ENCODE measurements around the gene IRAK2.
A peak's percentile ranks its signal among the peaks of the same experiment; 100 is the strongest.

IRAK2 gene

DNA sequence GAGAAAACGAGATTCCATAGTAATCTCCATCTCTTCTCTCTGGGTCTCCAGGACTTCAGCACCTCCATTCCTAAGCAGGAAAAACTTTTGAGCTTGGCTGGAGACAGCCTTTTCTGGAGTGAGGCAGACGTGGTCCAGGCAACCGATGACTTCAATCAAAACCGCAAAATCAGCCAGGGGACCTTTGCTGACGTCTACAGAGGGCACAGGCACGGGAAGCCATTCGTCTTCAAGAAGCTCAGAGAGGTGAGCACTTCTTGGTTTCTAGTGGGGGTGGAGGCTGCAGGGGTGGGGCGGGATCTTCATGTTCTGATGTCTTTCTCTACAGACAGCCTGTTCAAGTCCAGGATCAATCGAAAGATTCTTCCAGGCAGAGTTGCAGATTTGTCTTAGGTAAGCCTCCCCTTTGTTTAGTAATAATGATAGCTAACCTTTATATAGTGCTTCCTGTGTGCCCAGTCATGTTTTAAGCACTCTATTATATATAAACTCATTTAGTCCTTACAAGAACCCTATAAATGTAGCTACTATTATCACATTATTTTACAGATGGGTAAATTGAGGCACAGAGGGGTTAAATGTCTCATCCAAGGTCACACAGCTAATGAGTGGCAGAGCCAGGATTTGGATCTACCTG, 48.6 kb downstream of the IRAK2 start:
- DNase-seq (ENCODE audit: low read depth), result no peak
- TF ChIP-seq, protein P1, sequence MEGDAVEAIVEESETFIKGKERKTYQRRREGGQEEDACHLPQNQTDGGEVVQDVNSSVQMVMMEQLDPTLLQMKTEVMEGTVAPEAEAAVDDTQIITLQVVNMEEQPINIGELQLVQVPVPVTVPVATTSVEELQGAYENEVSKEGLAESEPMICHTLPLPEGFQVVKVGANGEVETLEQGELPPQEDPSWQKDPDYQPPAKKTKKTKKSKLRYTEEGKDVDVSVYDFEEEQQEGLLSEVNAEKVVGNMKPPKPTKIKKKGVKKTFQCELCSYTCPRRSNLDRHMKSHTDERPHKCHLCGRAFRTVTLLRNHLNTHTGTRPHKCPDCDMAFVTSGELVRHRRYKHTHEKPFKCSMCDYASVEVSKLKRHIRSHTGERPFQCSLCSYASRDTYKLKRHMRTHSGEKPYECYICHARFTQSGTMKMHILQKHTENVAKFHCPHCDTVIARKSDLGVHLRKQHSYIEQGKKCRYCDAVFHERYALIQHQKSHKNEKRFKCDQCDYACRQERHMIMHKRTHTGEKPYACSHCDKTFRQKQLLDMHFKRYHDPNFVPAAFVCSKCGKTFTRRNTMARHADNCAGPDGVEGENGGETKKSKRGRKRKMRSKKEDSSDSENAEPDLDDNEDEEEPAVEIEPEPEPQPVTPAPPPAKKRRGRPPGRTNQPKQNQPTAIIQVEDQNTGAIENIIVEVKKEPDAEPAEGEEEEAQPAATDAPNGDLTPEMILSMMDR (conservative IDR thresholded peaks at IDR 0.05; ENCODE audit: low read depth, low read length), result no peak
- H3K4me3 ChIP-seq (ENCODE audit: low read depth, low read length), result no peak overlapping the region

DNA sequence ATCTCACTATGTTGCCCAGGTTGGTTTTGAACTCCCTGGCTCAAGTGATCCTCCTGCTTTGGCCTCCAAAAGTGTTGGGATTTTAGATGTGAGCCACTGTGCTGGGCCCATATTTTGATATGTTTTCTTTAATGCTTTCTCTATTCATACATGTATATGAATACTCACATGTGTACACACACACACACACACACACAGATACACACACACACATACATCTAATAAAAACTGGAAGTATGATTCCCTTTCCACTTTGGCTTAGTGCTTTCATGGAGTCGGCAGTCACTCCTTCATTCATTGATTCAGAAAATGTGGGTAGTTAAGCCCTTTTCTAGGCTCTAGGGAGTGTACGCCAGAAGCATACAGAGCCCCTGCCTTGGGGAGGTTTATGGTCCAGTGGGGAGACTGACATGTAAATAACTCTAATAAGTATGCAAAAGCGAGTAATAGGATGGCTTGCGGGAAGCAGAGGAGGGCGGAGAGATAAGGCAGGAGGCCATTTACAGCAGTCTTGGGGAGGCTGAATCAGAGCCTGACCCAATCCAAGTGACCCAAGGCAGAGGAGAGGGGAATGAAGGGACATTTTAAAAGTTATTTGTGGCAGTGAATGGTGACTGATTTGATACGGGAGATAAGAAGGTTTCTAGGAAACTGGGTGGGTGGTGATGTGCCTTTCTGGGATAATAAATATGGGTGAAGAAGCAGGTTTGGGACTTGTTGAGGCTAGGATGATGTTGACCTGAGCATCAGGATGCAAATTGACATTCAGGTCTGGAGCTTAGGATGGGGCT, 51.1 kb downstream of the IRAK2 start:
- no peak overlapping the region for H3K4me3 ChIP-seq (ENCODE audit: low read depth, low read length)
- no peak for DNase-seq (ENCODE audit: low read depth)
- TF ChIP-seq, protein P1 (conservative IDR thresholded peaks at IDR 0.05; ENCODE audit: low read depth, low read length), result no peak

DNA sequence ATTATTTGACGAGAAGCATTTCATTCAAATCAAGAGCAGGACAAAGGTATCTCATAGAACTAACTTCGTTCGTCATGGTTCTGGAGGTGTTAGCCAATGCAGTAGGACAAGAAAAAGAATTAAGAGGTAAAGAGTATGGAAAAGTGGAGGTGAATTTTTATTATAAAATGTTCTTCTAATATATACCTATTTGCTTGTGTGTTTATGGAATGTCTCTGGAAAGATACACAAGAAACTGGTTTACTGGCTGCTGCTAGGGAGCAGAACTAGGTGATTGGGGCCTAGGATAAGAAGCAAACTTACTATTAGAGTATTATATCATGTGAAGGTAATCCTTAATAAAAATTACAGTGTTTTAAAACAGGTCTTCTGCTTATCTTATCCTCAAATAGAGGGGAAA, 52.6 kb downstream of the IRAK2 start:
- H3K4me3 ChIP-seq (ENCODE audit: low read depth, low read length), result no peak overlapping the region
- TF ChIP-seq, protein P1 (conservative IDR thresholded peaks at IDR 0.05; ENCODE audit: low read depth, low read length), result no peak
- no peak for DNase-seq (ENCODE audit: low read depth)

DNA sequence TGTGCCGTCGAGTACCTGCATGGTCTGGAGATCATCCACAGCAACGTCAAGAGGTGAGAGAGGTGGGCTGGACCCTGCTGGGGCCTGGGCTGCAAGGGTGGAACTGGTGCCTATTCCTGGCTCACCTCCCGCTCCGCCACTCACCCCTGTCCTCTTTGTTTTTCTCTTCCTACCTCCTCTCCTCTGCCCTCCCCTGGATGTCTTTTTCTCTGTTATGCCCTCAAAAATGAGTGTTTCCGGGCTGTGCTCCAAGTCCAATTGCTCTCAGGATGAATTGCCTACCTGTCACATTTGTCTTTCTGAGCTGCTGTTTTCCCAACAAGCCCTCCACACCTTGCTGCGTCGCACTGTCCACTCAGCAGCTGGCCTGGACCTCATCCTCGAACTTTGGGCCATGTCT, 55.0 kb downstream of the IRAK2 start:
- DNase-seq (ENCODE audit: low read depth), result no peak
- H3K4me3 ChIP-seq (ENCODE audit: low read depth, low read length), result no peak overlapping the region
- TF ChIP-seq, protein P1 (conservative IDR thresholded peaks at IDR 0.05; ENCODE audit: low read depth, low read length), result no peak

DNA sequence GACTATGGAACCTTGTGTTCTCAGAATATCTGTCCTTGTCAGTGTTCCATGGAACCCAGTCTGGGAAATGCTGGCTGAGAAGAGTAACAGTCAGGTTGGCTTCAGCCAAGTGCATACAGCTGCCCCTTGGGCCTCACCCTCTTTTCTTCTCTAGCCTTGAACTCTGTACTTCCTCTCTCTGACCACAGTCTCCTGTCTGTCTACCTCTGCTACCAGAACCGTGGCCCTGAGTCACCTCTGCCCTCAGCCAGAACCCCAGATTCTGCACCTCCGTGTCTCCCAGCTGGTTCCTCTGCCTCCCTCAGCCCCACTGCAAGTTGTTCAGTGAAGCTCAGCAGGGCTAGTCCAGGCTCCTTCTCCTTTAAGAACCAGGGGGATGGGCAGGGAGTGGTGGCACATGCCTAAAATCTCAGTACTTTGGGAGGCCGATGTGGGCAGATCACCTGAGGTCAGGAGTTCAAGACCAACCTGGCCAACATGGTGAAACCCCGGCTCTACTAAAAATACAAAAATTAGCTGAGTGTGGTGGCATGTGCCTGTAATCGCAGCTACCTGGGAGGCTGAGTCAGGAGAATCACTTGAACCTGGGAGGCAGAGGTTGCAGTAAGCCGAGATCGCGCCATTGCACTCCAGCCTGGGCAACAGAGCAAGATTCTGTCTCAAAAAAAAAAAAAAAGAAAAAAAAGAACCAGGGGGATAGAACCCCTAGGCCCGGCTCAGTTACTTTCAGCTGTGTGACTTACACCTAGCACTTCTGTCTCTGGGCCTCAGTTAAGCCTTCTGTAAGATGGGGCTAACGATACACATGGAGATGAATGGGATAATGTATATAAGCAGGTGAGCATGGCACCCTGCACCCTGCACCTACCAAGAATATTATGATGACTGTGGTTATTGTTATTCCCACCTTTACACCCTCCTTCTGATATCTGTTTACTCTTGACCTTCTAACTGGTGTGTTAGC, 59.2 kb downstream of the IRAK2 start:
- no peak for DNase-seq (ENCODE audit: low read depth)
- TF ChIP-seq, protein P1 (conservative IDR thresholded peaks at IDR 0.05; ENCODE audit: low read depth, low read length), result no peak
- H3K4me3 ChIP-seq (ENCODE audit: low read depth, low read length), result no peak overlapping the region

DNA sequence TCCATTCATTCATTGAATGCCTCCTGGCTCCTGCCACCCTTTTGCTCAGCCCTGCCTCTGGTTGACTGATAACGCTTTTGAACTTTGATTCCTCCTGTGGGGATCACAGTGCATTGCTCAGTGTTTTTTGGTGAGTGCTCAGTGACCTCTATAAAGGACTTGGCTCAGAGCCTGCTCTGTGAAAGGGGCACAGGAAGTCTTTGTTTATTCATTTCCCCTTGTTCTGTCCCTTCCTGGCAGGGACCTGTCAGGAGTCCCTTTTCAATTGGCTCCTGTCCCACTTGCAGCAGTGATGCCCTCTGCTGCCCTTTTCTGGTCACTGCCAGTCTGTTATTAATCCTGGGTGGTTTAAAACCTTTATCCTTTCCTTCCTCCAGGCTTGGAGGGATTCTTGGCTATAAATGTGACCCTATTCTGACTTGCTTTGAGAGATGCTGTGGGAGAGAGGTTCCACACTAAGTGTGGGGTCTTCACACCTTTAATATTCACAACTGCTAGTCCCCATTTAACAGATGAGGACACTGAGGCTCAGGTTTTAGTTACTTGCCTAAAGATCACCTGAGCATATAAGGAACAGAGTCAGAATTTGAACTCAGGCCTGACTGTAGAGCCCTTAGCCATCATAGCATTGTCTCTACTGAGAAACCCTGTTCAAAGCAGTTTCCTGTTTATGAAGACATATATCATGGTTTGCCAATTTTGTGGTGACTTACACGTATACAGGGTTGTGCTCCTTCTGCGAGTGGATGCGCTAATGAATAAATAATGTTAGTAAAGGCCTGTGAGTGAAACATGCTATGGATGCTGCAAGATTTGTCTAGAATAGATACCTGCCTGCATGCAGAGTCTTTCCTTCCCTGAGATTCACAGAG, 60.3 kb downstream of the IRAK2 start:
- H3K4me3 ChIP-seq (ENCODE audit: low read depth, low read length), result no peak overlapping the region
- peak; percentile 70 for DNase-seq (ENCODE audit: low read depth)
- TF ChIP-seq, protein P1 (conservative IDR thresholded peaks at IDR 0.05; ENCODE audit: low read depth, low read length), result peak; percentile 84
